B cell (primary cell): ENCODE data around the gene OR5AP2. TPM values are rescaled to one million over a fixed set of nuclear protein-coding genes. Genes with fewer than 3 reads are reported as not detected.
"Not testable (repeated sequence)": the region's sequence is repeated elsewhere in the genome, so short reads cannot be mapped to it uniquely, and the experiment has no call there.

Source experiments
- ATAC-seq: fragments of 200-7000 bp; cut with Tn5 transposase; one replicate; pipeline ENCODE4 v1.10.0; 2021; ENCODE audit warnings: low read depth, mild to moderate bottlenecking, moderate number of reproducible peaks, moderate library complexity
- CTCF ChIA-PET: fragments of 350-600 bp; sonication (Branson Sonifier 250); formaldehyde crosslinking; loops from one replicate; lab custom pipeline; 2021; ENCODE audit warnings: antibody characterized with exemption, inconsistent platforms; lab: Charles Lee
- POLR2A ChIA-PET: fragments of 350-600 bp; sonication (Branson Sonifier 250); formaldehyde crosslinking; loops from one replicate; lab custom pipeline; 2021; ENCODE audit warnings: antibody characterized with exemption; lab: Charles Lee
- DNase-seq: peaks from one replicate; pipeline ENCODE4 v3.0.0; 2013
- H2AFZ ChIP-seq: 2 replicates; pipeline ENCODE4 v1.6.1; 2012; ENCODE audit warnings: mild to moderate bottlenecking, low read depth, low read length; ENCODE audit not compliant: insufficient read depth, poor library complexity, severe bottlenecking
- H3K27ac ChIP-seq, 2 donors: 1 replicate in 1 of 2; 2 replicates in 1 of 2; pipeline ENCODE4 v1.5.1; 2012 to 2013; ENCODE audit warnings: low read length in 2 of 2, mild to moderate bottlenecking in 2 of 2, moderate library complexity in 1 of 2
- H3K27me3 ChIP-seq, 4 experiments: fragments of 200-600 bp in 1 of 4; sonication (generic) in 1 of 4; replicated peaks in 1 of 4; 1 replicate in 2 of 4; 2 replicates in 2 of 4; pipeline versions ENCODE4 v1.6.1 to v1.7.0; 2013 to 2016; ENCODE audit warnings: low read length in 3 of 4, mild to moderate bottlenecking in 2 of 4, mixed read lengths in 1 of 4, moderate library complexity in 1 of 4; ENCODE audit not compliant: insufficient read depth in 4 of 4, control insufficient read depth in 3 of 4; ENCODE audit errors: control extremely low read depth in 1 of 4
- H3K36me3 ChIP-seq, 2 experiments: replicated peaks in 1 of 2; 1 replicate in 1 of 2; 2 replicates in 1 of 2; pipeline versions ENCODE4 v1.6.1 to v1.7.1; 2013; ENCODE audit warnings: low read length in 1 of 2; ENCODE audit not compliant: insufficient read depth in 2 of 2, control insufficient read depth in 1 of 2; ENCODE audit errors: control extremely low read depth in 1 of 2, extremely low read depth in 1 of 2
- H3K4me1 ChIP-seq, 2 donors: fragments of 200-600 bp in 1 of 2; sonication (generic) in 1 of 2; 1 replicate in 1 of 2; 2 replicates in 1 of 2; pipeline versions ENCODE4 v1.5.1 to v1.6.1; 2013 to 2017; ENCODE audit warnings: low read length in 2 of 2; ENCODE audit not compliant: control insufficient read depth in 2 of 2, insufficient read depth in 2 of 2
- H3K4me2 ChIP-seq: replicated peaks from 2 replicates; pipeline ENCODE3; 2012; ENCODE audit warnings: mild to moderate bottlenecking, low read depth, low read length; ENCODE audit not compliant: poor library complexity, severe bottlenecking
- H3K4me3 ChIP-seq, 5 experiments: fragments of 200-600 bp in 1 of 5; sonication (generic) in 1 of 5; 1 replicate in 3 of 5; 2 replicates in 2 of 5; pipeline versions ENCODE4 v1.5.1 to v1.7.0; 2011 to 2016; ENCODE audit warnings: low read length in 4 of 5, mild to moderate bottlenecking in 4 of 5, low read depth in 2 of 5, control low read depth in 1 of 5, moderate library complexity in 1 of 5; ENCODE audit not compliant: insufficient read depth in 1 of 5; ENCODE audit errors: control extremely low read depth in 1 of 5, extremely low read depth in 1 of 5
- H3K79me2 ChIP-seq: fragments of 200-600 bp; sonication (generic); one replicate; pipeline ENCODE4 v1.6.0; 2016; ENCODE audit warnings: low read length; ENCODE audit not compliant: control insufficient read depth, insufficient read depth
- H3K9ac ChIP-seq: fragments of 200-600 bp; sonication (generic); 2 replicates; pipeline ENCODE4 v1.6.1; 2017; ENCODE audit warnings: mild to moderate bottlenecking, low read length, moderate library complexity
- H3K9me3 ChIP-seq, 3 donors: one replicate each; pipeline versions ENCODE4 v1.6.1 to v1.7.1; 2013; ENCODE audit warnings: low read length in 2 of 3; ENCODE audit not compliant: control insufficient read depth in 2 of 3, insufficient read depth in 1 of 3; ENCODE audit errors: control extremely low read depth in 1 of 3
- H4K20me1 ChIP-seq: 2 replicates; pipeline ENCODE4 v1.6.0; 2012; ENCODE audit warnings: mild to moderate bottlenecking, low read length; ENCODE audit not compliant: insufficient read depth, control insufficient read depth, poor library complexity, severe bottlenecking
- H3K27ac Mint-ChIP-seq: one replicate; pipeline ENCODE4 v1.8.0; 2021; ENCODE audit warnings: mixed read lengths
- H3K27me3 Mint-ChIP-seq: one replicate; pipeline ENCODE4 v1.8.0; 2021; ENCODE audit warnings: mixed read lengths
- H3K4me1 Mint-ChIP-seq: one replicate; pipeline ENCODE4 v1.8.0; 2021; ENCODE audit warnings: mixed read lengths
- H3K4me3 Mint-ChIP-seq: one replicate; pipeline ENCODE4 v1.8.0; 2021; ENCODE audit warnings: mixed read lengths
- H3K9me3 Mint-ChIP-seq: one replicate; pipeline ENCODE4 v1.8.0; 2022; ENCODE audit warnings: mixed read lengths; ENCODE audit not compliant: insufficient read depth
- EZH2 ChIP-seq: IDR thresholded peaks from 2 replicates; pipeline ENCODE4 v1.6.1; 2012; ENCODE audit warnings: borderline replicate concordance, low read depth, mild to moderate bottlenecking, moderate library complexity, low read length; ENCODE audit not compliant: insufficient read depth, poor library complexity, severe bottlenecking
- WGBS: methylation state at CpG from one replicate; pipeline ENCODE4 v1.1.5; 2013; ENCODE audit warnings: missing lambda C conversion rate; ENCODE audit not compliant: insufficient coverage; 5-methylcytosine and 5-hydroxymethylcytosine counted together
- intact Hi-C: fragments of 100-400 bp; cut with micrococcal nuclease; formaldehyde crosslinking; loops from one replicate; pipeline ENCODE4 v1.10.0; 2022
- polyA minus RNA-seq: library from RNA; depleted of rRNA, polyadenylated mRNA; stranded (reverse); fragments of >200 nt; gene quantifications from 2 replicates; pipeline ENCODE4 v1.2.3, GENCODE V29; 2012
- polyA plus RNA-seq: library from polyadenylated mRNA; depleted of rRNA; stranded (reverse); fragments of >200 nt; gene quantifications from 2 replicates; pipeline ENCODE4 v1.2.3, GENCODE V29; 2012
- total RNA-seq, 2 donors: library from RNA; stranded (reverse); fragments of 120-200 nt in 1 of 2; gene quantifications; 1 replicate in 1 of 2; 2 replicates in 1 of 2; pipeline versions ENCODE4 v1.2.3 to v1.2.4, GENCODE V29; 2013 to 2022
- TF ChIP-seq, protein P1 (sequence below): fragments of 200-600 bp; IDR thresholded peaks from one replicate; pipeline ENCODE4 v1.8.0; 2022; ENCODE audit warnings: antibody characterized with exemption, mild to moderate bottlenecking

The OR5AP2 gene
- total RNA-seq (not detected in 2 replicates), polyA plus RNA-seq (not detected in 2 replicates), polyA minus RNA-seq (not detected in 2 replicates)
- total RNA-seq (2013), result not detected

DNA sequence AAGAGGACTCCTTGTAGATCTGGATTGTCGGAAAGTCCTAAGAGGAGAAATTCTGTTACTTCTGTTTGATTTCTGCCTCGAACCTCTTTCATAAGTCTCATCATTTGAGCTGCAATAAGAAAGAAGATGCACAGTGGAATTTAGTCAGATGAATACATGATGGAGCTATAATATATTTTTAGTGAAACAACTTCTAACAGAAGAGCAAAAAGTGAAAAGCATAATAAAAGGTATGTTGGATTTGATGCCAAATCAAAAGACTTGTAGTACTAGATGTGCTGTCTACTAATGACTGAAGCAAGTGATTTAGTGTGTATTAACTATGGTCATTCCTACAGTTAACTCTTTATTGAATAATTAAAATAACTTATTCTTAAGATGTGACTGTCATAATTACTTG is at the start of gene OR5AP2:
Gene OR5AP2, minus strand, starts transcription at position 101 of the 400 bp plus-strand sequence. Its CDS starts 0 bp downstream, at position 101.
- Mint-ChIP-seq H3K27ac (no peak within 1 kb of the TSS), H3K27me3 (no peaks in the 10 kb centered on the region)
- POLR2A ChIA-PET, result no interaction called here

DNA sequence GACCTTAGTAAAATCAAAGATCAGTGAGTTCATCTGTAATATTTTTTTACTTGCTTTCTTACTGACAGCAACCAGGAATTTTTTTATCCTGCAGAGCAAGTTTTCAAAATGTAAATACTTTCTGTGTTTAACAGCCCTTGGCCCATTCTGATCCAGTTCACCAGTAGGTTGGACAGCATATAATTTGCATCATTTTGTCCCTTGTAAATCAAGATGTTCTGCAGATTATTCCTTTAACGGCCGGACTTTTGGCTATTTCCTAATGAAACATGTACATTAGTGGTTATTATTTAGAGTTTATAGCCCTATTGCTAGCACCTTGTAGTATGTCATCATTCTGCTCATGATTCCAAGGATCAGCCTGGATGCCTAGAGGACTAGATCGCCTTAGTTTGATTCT is 48.9 kb upstream of the OR5AP2 start:
- H3K4me1 Mint-ChIP-seq, H3K36me3 ChIP-seq, H3K9me3 ChIP-seq, H2AFZ ChIP-seq, H3K27ac ChIP-seq, H3K4me3 ChIP-seq, ATAC-seq, H3K9me3 Mint-ChIP-seq, H3K9ac ChIP-seq, DNase-seq, H3K27ac Mint-ChIP-seq, H3K4me3 Mint-ChIP-seq, H3K27me3 Mint-ChIP-seq, intact Hi-C loops, CTCF ChIA-PET, H3K4me2 ChIP-seq, H4K20me1 ChIP-seq, POLR2A ChIA-PET, H3K4me1 ChIP-seq, H3K79me2 ChIP-seq, H3K27me3 ChIP-seq: not testable (repeated sequence)
- no CpG with 5 or more reads among the region's 3 CpGs for WGBS

More for the DNA sequence above, at the start of gene OR5AP2:
- H3K4me2 ChIP-seq, result no peak within 1 kb of the TSS
- no peaks in the 10 kb centered on the region for H3K9me3 ChIP-seq
- H4K20me1 ChIP-seq, result no peaks in the 10 kb centered on the region
- H2AFZ ChIP-seq, result no peak within 1 kb of the TSS
- H3K36me3 ChIP-seq, result no peaks in the 10 kb centered on the region
- no peaks in the 10 kb centered on the region for H3K27me3 ChIP-seq
- H3K9me3 Mint-ChIP-seq, result no peaks in the 10 kb centered on the region
- H3K79me2 ChIP-seq, result no peaks in the 10 kb centered on the region
- DNase-seq, result no peak
- H3K4me1 Mint-ChIP-seq, result no peaks in the 10 kb centered on the region
- H3K27ac ChIP-seq, result no peak within 1 kb of the TSS
- CTCF ChIA-PET, result no interaction called here
- no peak for ATAC-seq
- no CpG with 5 or more reads among the region's 2 CpGs for WGBS
- H3K9ac ChIP-seq, result no peak within 1 kb of the TSS
- no peak for TF ChIP-seq EZH2
- TF ChIP-seq, protein P1, sequence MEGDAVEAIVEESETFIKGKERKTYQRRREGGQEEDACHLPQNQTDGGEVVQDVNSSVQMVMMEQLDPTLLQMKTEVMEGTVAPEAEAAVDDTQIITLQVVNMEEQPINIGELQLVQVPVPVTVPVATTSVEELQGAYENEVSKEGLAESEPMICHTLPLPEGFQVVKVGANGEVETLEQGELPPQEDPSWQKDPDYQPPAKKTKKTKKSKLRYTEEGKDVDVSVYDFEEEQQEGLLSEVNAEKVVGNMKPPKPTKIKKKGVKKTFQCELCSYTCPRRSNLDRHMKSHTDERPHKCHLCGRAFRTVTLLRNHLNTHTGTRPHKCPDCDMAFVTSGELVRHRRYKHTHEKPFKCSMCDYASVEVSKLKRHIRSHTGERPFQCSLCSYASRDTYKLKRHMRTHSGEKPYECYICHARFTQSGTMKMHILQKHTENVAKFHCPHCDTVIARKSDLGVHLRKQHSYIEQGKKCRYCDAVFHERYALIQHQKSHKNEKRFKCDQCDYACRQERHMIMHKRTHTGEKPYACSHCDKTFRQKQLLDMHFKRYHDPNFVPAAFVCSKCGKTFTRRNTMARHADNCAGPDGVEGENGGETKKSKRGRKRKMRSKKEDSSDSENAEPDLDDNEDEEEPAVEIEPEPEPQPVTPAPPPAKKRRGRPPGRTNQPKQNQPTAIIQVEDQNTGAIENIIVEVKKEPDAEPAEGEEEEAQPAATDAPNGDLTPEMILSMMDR, result no peak
- H3K4me3 ChIP-seq, result no peak within 1 kb of the TSS
- intact Hi-C loops, result no loop called here
- no peak within 1 kb of the TSS for H3K4me3 Mint-ChIP-seq
- no peaks in the 10 kb centered on the region for H3K4me1 ChIP-seq
